ENCODE results near the gene PCSK9.

DNA sequence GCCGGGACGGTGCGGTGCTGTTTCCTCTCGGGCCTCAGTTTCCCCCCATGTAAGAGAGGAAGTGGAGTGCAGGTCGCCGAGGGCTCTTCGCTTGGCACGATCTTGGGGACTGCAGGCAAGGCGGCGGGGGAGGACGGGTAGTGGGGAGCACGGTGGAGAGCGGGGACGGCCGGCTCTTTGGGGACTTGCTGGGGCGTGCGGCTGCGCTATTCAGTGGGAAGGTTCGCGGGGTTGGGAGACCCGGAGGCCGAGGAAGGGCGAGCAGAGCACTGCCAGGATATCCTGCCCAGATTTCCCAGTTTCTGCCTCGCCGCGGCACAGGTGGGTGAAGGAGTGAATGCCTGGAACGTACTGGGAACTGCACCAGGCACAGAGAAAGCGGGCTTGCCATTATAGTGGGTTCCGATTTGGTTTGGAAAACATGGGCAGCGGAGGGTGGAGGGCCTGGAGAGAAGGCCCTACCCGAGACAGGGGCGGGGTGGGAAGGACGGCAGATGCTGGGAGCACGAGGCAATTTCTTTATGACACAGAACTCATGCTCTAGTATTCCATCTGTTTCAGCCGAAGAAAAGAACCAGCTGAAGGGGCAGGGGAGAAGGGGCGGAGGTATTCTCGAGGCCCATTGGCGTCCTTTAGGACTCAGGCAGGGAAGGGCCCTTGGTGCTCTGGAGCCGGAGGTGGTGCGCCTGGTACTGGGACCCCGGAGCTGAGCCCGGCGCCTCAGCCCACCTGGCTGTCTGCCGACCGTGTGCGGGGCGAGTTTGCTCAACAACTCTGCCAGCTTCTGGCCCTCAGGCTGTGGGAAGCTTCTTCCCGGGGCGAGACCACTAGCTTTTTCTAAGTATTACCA lies 960 bp downstream of the PCSK9 start:
- TF ChIP-seq, protein P1, sequence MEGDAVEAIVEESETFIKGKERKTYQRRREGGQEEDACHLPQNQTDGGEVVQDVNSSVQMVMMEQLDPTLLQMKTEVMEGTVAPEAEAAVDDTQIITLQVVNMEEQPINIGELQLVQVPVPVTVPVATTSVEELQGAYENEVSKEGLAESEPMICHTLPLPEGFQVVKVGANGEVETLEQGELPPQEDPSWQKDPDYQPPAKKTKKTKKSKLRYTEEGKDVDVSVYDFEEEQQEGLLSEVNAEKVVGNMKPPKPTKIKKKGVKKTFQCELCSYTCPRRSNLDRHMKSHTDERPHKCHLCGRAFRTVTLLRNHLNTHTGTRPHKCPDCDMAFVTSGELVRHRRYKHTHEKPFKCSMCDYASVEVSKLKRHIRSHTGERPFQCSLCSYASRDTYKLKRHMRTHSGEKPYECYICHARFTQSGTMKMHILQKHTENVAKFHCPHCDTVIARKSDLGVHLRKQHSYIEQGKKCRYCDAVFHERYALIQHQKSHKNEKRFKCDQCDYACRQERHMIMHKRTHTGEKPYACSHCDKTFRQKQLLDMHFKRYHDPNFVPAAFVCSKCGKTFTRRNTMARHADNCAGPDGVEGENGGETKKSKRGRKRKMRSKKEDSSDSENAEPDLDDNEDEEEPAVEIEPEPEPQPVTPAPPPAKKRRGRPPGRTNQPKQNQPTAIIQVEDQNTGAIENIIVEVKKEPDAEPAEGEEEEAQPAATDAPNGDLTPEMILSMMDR (IDR thresholded peaks at IDR 0.05; ENCODE audit: insufficient read depth, low read depth, low read length), result no peak
- TF ChIP-seq EZH2 (IDR thresholded peaks at IDR 0.05; ENCODE audit: insufficient read depth, low read length), result peak; percentile 59
